Measurements from ENCODE around the gene TMPRSS11A. TPM values are rescaled to one million over a fixed set of nuclear protein-coding genes. Genes with fewer than 3 reads are reported as not detected.

Gene TMPRSS11A
- total and polyA plus RNA-seq, 8 donors = 0.73 to 17.5 TPM; not detected in 6

- H3K9me3 ChIP-seq = peaks cover 0 to 5% (median 0%) of the 10 kb centered on the region in 4 donors
- H3K27ac ChIP-seq = no peak overlapping the region
- no peak for TF ChIP-seq CTCF (IDR thresholded peaks at IDR 0.05)
- TF ChIP-seq EP300 (IDR thresholded peaks at IDR 0.05) = no peak
- no peak for TF ChIP-seq POLR2A (IDR thresholded peaks at IDR 0.05)
- TF ChIP-seq POLR2AphosphoS5 (IDR thresholded peaks at IDR 0.05) = no peak
- no peak for DNase-seq
- H3K36me3 ChIP-seq = no peaks in the 10 kb centered on the region
- intact Hi-C loops (cut with DNase I; ENCODE audit: low total_unique reads) = no loop called here
- 53 to 68% (median 62%) methylated on average over 4 of the region's 4 CpGs for WGBS, 5 donors
- H3K4me1 ChIP-seq = no peaks in the 10 kb centered on the region
- no peaks in the 10 kb centered on the region for H3K27me3 ChIP-seq
- no peak overlapping the region for H3K4me3 ChIP-seq
Observed at GRCh38 chr4:67922697-67923096, 40.6 kb downstream of the TMPRSS11A start.

GRCh38 chr4:67918428-67918827 is 44.9 kb downstream of the TMPRSS11A start:
- H3K27ac ChIP-seq = no peak overlapping the region
- intact Hi-C loops (cut with DNase I; ENCODE audit: low total_unique reads) = no loop called here
- no peak for TF ChIP-seq EP300 (IDR thresholded peaks at IDR 0.05)
- no peak for TF ChIP-seq POLR2A (IDR thresholded peaks at IDR 0.05)
- no peak for TF ChIP-seq CTCF (IDR thresholded peaks at IDR 0.05)
- TF ChIP-seq POLR2AphosphoS5 (IDR thresholded peaks at IDR 0.05) = no peak
- H3K27me3 ChIP-seq = no peaks in the 10 kb centered on the region
- DNase-seq = no peak
- H3K4me3 ChIP-seq = no peak overlapping the region
- H3K4me1 ChIP-seq = no peaks in the 10 kb centered on the region
- no peaks in the 10 kb centered on the region for H3K36me3 ChIP-seq
- no peaks in the 10 kb centered on the region for H3K9me3 ChIP-seq

- intact Hi-C loops (cut with DNase I; ENCODE audit: low total_unique reads) = no loop called here
- H3K27ac ChIP-seq = no peak overlapping the region
Observed at GRCh38 chr4:67915400-67915966, 47.8 kb downstream of the TMPRSS11A start.

GRCh38 chr4:67912080-67912479 is 51.2 kb downstream of the TMPRSS11A start:
- peaks cover 0 to 10% (median 0%) of the 10 kb centered on the region in 4 donors for H3K4me1 ChIP-seq
- intact Hi-C loops (cut with DNase I; ENCODE audit: low total_unique reads) = no loop called here
- H3K27me3 ChIP-seq = no peaks in the 10 kb centered on the region
- no peak overlapping the region for H3K4me3 ChIP-seq
- no peak overlapping the region for H3K27ac ChIP-seq
- WGBS, 5 donors = 35 to 62% (median 52%) methylated on average over 2 of the region's 2 CpGs
- DNase-seq = peak in 1 of 2 donors; percentile 29
- no peaks in the 10 kb centered on the region for H3K9me3 ChIP-seq
- TF ChIP-seq POLR2AphosphoS5 (IDR thresholded peaks at IDR 0.05) = no peak
- TF ChIP-seq POLR2A (IDR thresholded peaks at IDR 0.05) = no peak
- no peak for TF ChIP-seq EP300 (IDR thresholded peaks at IDR 0.05)
- TF ChIP-seq CTCF (IDR thresholded peaks at IDR 0.05) = no peak
- no peaks in the 10 kb centered on the region for H3K36me3 ChIP-seq

More at GRCh38 chr4:67915400-67915966, 47.8 kb downstream of the TMPRSS11A start:
- Histone ChIP-seq H3K9me3 (no peaks in the 10 kb centered on the region), H3K36me3 (no peaks in the 10 kb centered on the region), H3K27me3 (no peaks in the 10 kb centered on the region), H3K4me1 (peaks cover 0 to 10% (median 0%) of the 10 kb centered on the region in 4 donors), H3K4me3 (no peak overlapping the region)
- WGBS, 5 donors = 60 to 73% (median 62%) methylated on average over 5 of the region's 5 CpGs
- TF ChIP-seq CTCF (IDR thresholded peaks at IDR 0.05) (no peak), POLR2AphosphoS5 (IDR thresholded peaks at IDR 0.05) (no peak), POLR2A (IDR thresholded peaks at IDR 0.05) (no peak), EP300 (IDR thresholded peaks at IDR 0.05) (no peak)
- DNase-seq = no peak
